ENCODE data around the gene RPTOR.
A peak's percentile ranks its signal among the peaks of the same experiment; 100 is the strongest.

Gene RPTOR

DNA sequence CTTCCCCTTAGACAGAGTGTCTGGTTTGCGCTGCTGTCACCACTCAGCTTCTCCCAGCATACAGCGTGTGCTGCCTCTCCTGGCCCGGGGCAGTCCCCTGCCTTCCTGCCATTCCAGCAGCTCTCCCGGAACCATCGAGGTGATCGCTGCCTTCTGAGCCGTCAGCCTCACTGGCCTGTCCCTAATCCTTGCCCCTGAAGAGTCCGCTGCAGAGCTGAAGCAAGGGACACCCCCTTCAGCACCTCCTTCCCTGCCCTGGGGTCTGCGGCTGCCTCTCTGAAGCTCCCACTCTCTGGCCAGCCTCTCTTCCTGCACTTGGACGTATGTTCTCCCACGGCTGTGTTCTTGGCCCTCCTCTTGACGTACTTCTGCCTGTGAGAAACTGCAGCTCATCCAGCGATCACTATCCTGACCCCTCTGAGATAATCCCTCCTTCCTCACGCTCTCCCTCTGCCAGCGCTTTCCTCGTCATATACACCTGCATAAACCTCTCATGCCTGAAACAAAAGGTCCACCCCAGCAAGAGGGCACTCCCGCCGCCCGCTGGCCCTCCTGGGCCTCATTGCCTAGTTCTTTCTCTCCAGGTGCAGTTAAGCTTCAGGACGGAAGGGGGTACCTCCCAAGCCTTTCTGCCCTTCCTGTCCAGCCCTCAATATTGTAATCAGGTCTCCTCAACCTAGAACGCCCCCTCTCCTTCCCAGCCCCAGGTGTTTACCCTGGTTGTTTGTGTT, 226.4 kb downstream of the RPTOR start:
- no peak for DNase-seq

- no peak for DNase-seq
These were observed 227.0 kb downstream of the RPTOR start for GRCh38 chr17:80771612-80772005.

GRCh38 chr17:80772906-80773242, 228.2 kb downstream of the RPTOR start:
- DNase-seq, result no peak

GRCh38 chr17:80773243-80773991, 228.8 kb downstream of the RPTOR start:
- peak; percentile 51 for DNase-seq

- DNase-seq, result no peak
These were observed 229.5 kb downstream of the RPTOR start for GRCh38 chr17:80774146-80774545.

- DNase-seq, result no peak
These were observed 230.1 kb downstream of the RPTOR start for GRCh38 chr17:80774643-80775281.

DNA sequence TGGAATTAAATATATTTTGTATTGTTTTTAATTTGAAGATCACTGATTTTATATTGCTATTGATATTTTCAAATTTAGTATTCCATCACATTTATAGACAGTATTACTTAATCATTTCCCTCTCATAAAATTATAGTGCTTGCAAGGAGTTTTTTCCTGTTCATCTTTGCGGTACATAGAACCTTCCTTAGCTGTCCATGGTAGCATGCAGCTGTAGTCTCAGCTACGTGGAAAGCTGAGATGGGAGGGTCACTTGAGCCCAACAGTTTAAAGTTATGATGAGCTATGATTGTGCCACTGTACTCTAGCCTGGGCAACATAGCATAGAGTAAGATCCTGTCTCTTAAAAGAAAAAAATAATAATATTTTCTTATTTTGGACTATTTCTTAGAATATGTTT, 231.2 kb downstream of the RPTOR start:
- no peak for DNase-seq

DNA sequence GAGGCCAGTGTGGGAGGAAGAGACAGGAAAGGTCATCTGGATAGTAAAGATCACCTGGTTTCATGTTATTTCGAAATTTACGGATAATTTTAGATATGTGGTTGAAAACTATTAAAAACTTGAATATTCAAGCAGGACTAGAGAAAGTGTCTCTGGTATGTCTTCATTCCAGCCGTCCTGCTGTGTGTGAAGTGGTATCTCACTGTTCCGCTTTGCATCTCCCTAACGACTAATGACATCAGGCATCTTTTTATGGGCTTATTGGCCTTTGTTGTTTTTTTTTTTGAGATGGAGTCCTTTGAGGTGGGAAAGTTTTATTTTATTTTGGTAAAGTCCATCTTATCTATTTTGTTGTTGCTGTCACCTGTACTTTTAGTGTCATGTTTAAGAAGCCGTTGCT, 232.6 kb downstream of the RPTOR start:
- no peak for DNase-seq

GRCh38 chr17:80778716-80779115, 234.1 kb downstream of the RPTOR start:
- no peak for DNase-seq

- DNase-seq, result no peak
These were observed 234.7 kb downstream of the RPTOR start for GRCh38 chr17:80779336-80779735.

GRCh38 chr17:80779961-80780380, 235.3 kb downstream of the RPTOR start:
- no peak for DNase-seq

DNA sequence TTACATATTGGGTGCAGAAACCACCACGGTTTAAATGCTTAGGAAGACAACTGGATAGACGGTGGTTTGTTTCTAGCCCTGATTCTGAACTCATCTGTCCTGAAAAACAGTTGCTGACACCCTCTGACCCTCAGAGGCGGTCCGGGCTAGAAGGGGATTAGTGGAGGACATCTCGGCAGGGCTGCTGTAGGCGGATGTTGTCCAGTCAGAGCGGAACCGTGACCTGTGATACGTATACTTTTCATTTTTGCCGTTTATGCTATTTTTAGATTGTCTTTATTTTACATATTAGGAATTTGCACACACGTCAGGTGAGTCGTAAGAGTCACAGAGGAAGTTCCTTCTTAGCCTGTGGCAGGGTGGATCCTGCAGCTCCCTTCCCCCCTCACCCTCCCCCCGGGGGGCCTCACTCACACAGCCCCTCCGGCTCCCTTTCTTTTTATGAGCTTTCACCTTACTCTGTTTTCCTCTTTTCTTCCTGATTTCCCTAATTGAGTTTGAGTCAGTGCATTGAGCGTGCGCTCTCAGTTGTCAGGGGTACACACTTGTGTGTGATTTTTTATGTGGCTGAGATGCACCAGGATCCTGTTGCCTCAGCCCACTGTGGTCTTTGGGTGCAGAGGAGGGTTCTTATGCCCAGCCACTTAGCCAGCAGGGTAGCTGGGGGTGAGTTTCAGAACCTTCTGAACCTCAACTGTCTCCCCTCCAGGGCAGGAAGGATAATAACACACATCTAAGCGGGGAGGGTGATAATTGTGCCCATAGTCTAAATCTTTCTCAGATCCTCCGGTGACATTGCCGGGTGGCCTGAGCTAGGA, 236.0 kb downstream of the RPTOR start:
- no peak for DNase-seq

- DNase-seq, result no peak
These were observed 236.6 kb downstream of the RPTOR start for GRCh38 chr17:80781211-80781610.

- no peak for DNase-seq
These were observed 237.2 kb downstream of the RPTOR start for GRCh38 chr17:80781807-80782277.

DNA sequence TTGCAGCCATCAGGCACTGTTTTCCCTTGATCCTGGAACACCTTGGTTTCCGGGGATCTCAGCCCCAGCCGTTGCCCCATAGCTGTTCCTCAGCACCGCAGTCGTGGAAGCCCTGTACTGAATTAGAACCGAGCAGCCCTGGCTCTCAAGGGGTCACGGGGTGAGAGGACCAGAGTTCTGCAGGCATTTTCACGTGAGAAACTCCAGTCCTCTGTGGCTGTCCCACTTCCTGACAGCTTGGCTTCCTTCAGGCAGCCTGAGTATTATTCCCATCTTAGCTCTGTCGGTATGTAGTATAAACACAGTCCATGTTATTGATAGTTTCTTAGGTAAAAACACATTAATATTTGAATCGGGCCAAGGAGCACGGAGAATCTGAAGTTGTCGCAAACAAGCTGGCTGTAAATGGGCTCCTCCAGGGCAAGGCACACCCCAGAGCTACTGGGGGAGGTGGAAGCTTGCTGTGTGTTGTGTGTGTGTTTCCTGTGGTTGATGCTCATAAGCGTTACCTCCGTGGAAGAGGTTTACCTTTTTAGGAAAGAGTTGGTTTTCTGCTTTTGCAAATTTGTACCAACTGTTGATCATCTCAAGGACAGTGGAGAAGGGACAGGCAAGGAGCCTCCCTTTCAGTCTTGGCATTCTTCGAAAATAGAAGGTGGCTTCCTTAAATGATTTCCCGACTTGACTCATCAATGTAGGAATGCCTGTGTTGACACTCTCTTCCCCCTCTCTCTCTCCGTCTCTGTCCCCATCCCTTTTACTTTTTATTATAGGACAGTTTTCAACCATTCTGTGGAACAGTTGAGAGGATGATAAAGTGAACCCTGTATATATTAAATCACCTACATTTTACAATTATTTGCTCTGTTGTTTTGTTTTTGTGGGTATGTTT, 238.1 kb downstream of the RPTOR start:
- peak; percentile 68 for DNase-seq

DNA sequence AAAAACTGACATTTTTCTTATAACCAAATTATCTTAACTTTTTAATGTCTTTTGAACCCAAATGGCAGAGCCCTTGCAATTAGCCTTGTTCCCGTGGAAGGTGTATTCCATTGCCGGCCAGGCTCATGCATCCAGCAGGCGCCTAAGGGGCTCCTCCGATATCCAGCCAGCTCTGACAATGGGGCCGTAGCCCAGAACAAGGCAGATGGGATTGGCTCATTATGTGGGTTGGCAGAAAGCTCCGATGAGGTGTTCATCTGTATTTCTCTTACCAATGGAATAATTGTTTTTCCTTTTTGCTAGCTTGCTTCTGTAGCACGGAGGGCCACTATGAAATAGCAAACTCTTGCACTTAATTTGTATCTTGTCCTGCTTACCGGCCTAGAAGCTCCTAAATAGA, 238.8 kb downstream of the RPTOR start:
- DNase-seq, result no peak

DNA sequence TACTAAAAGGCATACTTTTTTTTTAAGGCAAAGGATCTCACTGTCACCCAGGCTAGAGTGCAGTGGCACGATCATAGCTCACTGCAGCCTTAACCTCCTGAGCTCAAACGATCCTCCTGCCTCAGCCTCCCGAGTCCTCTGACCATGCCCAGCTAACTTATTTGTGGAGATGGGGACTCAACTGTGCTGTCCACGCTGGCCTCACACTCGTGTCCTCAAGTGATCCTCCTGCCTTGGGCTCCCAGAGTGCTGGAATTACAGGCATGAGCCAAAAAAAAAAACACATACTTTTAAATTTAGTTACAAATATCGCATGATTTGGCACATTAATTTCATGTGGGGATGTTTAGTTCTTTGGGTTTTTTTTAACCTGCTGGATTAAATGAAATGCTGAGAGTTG, 239.3 kb downstream of the RPTOR start:
- no peak for DNase-seq

GRCh38 chr17:80785477-80786178, 241.0 kb downstream of the RPTOR start:
- DNase-seq, result no peak

DNA sequence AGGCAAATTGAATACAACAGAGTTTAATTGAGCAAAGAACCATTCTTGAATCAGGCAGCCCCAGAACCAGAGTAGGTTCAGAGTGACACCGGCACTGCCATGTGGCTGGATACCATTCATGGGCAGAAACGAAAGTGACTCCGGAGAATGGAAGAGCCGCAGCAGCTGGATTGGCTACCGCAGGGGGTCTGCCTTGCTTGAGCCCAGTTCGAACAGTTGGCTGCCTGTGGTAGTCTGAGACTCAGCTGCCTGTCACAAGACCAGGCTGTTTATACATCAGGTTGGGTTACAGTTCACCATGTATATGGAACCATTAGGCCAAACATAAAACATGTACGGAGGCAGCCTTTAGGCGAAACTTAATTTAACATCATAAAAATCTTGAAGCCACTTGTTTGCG, 241.8 kb downstream of the RPTOR start:
- no peak for DNase-seq

DNA sequence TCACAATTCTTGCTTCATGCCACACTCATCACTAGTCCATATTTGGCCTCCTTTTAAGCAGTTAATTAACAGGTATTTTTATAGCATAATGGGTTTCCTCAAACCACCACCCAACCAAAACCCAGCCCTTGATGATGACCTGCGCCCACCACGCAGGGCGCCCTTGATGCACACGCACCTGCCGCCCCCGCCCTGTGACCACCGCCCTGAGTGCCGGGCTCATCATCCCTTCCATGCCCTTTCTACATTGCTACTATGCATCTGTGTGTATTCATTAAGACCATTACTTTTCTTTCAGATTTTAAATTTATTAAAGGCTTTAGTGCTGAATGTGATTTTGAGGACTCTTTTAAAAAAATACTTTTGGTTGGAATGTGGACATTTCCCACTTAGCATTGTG, 242.2 kb downstream of the RPTOR start:
- no peak for DNase-seq

DNA sequence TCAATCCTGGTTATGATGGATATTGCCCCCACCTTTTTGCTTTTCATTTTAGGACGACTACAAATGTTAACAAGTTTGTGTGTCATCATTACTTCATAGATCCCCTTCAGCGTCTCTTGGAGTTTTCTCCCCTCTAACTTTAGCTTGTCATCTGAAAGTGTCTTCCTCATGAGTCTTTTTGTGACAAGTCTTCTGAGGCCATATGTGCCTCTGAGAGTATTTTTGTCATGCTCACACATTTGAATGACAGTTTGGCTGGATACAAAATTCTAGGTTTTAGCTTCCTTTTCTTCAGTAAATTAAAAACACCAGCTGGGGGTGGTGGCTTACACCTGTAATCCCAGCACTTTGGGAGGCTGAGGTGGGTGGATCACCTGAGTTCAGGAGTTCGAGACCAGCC, 243.2 kb downstream of the RPTOR start:
- no peak for DNase-seq
